ENCODE data around the gene LTO1.
"Not testable (repeated sequence)": the region's sequence is repeated elsewhere in the genome, so short reads cannot be mapped to it uniquely, and the experiment has no call there.

Gene LTO1

DNA sequence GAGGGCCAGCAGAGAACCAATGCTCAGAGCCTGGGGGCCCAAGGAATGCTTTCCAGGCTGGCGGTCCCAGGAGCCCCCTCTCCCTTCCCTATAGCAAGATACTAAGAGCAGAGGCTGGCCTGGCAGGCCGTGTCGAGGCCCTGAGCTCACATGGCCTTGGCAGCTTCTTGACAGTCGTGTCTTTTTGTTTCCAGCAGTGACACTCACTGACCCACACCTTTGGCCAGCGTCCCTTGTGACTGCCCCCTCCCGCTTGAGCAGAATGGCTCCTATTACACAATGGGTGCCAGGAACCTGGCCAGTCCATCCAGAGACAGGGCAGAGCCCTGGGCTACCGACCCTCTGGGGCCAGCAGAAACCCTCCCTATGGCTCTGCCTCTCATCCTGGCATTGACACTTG, 40.6 kb downstream of the LTO1 start:
- peaks cover 21 to 24% (median 23%) of the 10 kb centered on the region in 10 experiments for H3K4me1 ChIP-seq
- peaks cover 59 to 71% (median 67%) of the 10 kb centered on the region in 11 experiments for H3K27me3 ChIP-seq
- no peak overlapping the region for H3K9ac ChIP-seq
- H3K4me2 ChIP-seq, result no peak overlapping the region
- peaks cover 4 to 12% (median 9%) of the 10 kb centered on the region in 11 experiments; a peak in 17 of 22 replicates for H3K9me3 ChIP-seq (replicated peaks in 1 of 11)
- no peaks in the 10 kb centered on the region for H3K36me3 ChIP-seq
- H4K20me1 ChIP-seq, result peaks cover 0 to 54% (median 34%) of the 10 kb centered on the region in 11 experiments; a peak in 17 of 22 replicates
- TF ChIP-seq Cebpa-rat (IDR thresholded peaks at IDR 0.05), result no peak
- H3K27ac ChIP-seq, result no peak overlapping the region
- H3K4me3 ChIP-seq, result no peak overlapping the region

DNA sequence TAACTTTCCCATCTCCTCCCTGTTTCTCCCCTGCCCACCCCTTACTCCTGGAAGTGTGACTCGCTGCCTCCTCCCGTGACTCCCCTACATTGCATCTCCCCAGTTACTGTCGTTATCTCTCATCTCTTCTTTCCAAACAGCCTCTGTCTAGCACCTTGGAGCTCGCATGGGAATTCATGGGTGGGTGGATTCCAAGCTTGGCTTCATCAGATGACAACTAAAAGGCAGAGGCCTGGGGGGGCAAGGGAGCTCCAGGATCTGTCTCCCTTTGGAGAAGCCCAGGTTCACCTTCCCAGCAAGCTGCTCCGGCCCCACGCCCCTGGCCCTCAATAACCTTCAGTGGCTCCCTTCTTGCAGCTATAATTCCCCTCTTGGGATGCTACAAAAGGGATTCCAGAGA, 41.1 kb downstream of the LTO1 start:
- peaks cover 9 to 18% (median 13%) of the 10 kb centered on the region in 11 experiments; a peak in 17 of 22 replicates for H3K9me3 ChIP-seq (replicated peaks in 1 of 11)
- peaks cover 19 to 22% (median 21%) of the 10 kb centered on the region in 10 experiments for H3K4me1 ChIP-seq
- H3K36me3 ChIP-seq, result no peaks in the 10 kb centered on the region
- H3K4me2 ChIP-seq, result no peak overlapping the region
- peaks cover 54 to 66% (median 62%) of the 10 kb centered on the region in 11 experiments for H3K27me3 ChIP-seq
- H3K27ac ChIP-seq, result no peak overlapping the region
- H4K20me1 ChIP-seq, result peaks cover 0 to 52% (median 32%) of the 10 kb centered on the region in 11 experiments; a peak in 17 of 22 replicates
- no peak for TF ChIP-seq Cebpa-rat (IDR thresholded peaks at IDR 0.05)
- H3K4me3 ChIP-seq, result no peak overlapping the region
- no peak overlapping the region for H3K9ac ChIP-seq

DNA sequence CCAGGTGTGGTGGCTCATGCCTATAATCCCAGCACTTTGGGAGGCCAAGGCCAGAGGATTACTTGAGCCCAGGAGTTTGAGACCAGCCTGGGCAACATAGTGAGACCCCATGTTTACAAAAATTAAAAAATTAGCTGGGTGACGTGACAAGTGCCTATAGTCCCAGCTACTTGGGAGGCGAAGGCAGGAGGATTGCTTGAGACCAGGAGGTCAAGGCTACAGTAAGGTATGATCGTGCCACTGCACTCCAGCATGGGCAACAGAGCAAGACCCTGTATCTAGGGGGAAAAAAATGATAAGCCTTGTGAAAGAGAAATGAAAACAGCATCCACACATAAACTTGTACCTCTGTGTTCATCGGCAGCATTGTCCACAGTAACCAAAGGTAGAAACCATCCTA, 42.3 kb downstream of the LTO1 start:
- Histone ChIP-seq H3K27ac (no peak overlapping the region), H3K9ac (no peak overlapping the region), H3K4me3 (no peak overlapping the region), H3K27me3 (peaks cover 42 to 55% (median 50%) of the 10 kb centered on the region in 11 experiments), H3K9me3 (replicated peaks in 1 of 11) (peaks cover 10 to 20% (median 14%) of the 10 kb centered on the region in 11 experiments; a peak in 18 of 22 replicates), H3K4me2 (no peak overlapping the region), H4K20me1 (peaks cover 0 to 41% (median 21%) of the 10 kb centered on the region in 11 experiments; a peak in 17 of 22 replicates), H3K36me3 (no peaks in the 10 kb centered on the region), H3K4me1 (peaks cover 7 to 10% (median 9%) of the 10 kb centered on the region in 10 experiments)
- no peak for TF ChIP-seq Cebpa-rat (IDR thresholded peaks at IDR 0.05)

DNA sequence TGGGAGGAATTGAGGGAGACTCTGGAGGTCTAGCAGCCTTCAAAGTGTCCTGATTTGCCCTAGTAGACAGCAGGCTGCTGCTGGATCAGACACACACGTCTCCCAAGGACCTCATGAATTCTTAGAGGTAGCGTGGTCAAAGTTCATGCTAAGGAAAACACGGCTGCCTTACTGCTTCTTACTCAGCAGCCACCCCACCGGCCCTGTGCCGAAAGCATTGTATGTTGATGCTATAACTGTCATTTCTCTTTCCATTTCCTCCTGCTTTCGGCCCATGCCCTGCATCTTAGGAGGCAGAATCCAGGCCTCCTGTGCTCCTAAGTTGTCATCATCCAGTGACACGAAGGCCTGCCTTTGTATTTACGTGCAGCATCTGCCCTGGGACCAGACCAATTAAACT, 44.7 kb downstream of the LTO1 start:
- Histone ChIP-seq H3K4me1 (no peaks in the 10 kb centered on the region; a peak in 1 of 20 replicates), H3K27ac (no peak overlapping the region), H3K9me3 (replicated peaks in 1 of 11) (peaks cover 10 to 20% (median 14%) of the 10 kb centered on the region in 11 experiments; a peak in 18 of 22 replicates)

DNA sequence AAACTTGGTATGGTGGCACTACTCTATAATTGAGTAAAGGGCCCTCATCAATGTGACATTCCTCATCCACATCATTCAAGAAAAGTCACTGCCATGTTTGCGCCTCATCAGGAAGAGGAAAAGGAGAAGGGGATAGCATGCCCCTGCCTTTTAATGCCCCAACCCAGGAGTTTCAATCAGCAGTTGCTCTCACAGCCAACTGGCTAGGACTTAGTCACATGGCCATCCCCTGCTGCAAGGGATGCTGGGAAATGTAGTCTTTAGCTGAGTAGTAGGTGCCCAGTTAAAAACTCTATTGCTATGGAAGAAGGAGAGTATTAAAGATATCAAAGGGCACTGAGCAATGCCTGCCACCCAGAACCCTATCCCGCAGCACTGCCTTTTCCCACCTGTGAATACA, 45.1 kb downstream of the LTO1 start:
- H3K27ac ChIP-seq, result no peak overlapping the region
- TF ChIP-seq Cebpa-rat (IDR thresholded peaks at IDR 0.05), result no peak

More for the DNA sequence above, 44.7 kb downstream of the LTO1 start:
- H3K9ac ChIP-seq, result no peak overlapping the region
- TF ChIP-seq Cebpa-rat (IDR thresholded peaks at IDR 0.05), result no peak
- H3K4me3 ChIP-seq, result no peak overlapping the region
- H3K27me3 ChIP-seq, result peaks cover 18 to 30% (median 25%) of the 10 kb centered on the region in 11 experiments
- no peak overlapping the region for H3K4me2 ChIP-seq
- H3K36me3 ChIP-seq, result no peaks in the 10 kb centered on the region
- peaks cover 0 to 16% (median 0%) of the 10 kb centered on the region in 11 experiments; a peak in 6 of 22 replicates for H4K20me1 ChIP-seq

DNA sequence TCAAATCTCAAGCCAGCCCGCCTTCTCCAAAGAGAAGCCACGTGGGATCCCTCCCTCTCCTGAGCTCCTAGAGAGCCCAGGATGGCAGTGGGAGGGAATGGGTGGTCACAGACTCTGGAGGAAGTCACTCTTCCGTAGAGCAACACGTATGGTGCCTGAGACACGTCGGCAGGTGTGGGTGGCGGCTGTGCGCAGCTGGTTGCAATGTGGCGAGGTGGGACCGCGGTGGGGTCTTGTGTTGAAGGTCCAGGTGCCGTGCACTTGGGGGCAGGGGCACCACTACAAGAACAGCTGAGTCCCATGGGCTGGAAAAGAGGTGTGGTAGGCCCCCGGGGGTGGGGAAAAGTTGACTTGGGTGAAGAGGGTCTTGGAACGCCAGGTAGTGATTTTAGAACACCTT, 47.6 kb downstream of the LTO1 start:
- no peaks in the 10 kb centered on the region; a peak in 1 of 20 replicates for H3K4me1 ChIP-seq
- no peak overlapping the region for H3K9ac ChIP-seq
- H4K20me1 ChIP-seq, result no peaks in the 10 kb centered on the region
- H3K4me3 ChIP-seq, result no peak overlapping the region
- H3K4me2 ChIP-seq, result no peak overlapping the region
- 0 out of 22 replicates have a peak, but pooled peaks cover 0 to 4% (median 0%) of the 10 kb centered on the region in 11 experiments for H3K27me3 ChIP-seq
- peaks cover 10 to 20% (median 14%) of the 10 kb centered on the region in 11 experiments; a peak in 18 of 22 replicates for H3K9me3 ChIP-seq (replicated peaks in 1 of 11)
- no peak overlapping the region for H3K27ac ChIP-seq
- no peak for TF ChIP-seq Cebpa-rat (IDR thresholded peaks at IDR 0.05)
- no peaks in the 10 kb centered on the region for H3K36me3 ChIP-seq

More for the DNA sequence above, 45.1 kb downstream of the LTO1 start:
- Histone ChIP-seq H3K27me3 (peaks cover 14 to 26% (median 21%) of the 10 kb centered on the region in 11 experiments), H4K20me1 (peaks cover 0 to 12% (median 0%) of the 10 kb centered on the region in 11 experiments; a peak in 6 of 22 replicates), H3K4me3 (no peak overlapping the region), H3K9me3 (replicated peaks in 1 of 11) (peaks cover 10 to 20% (median 14%) of the 10 kb centered on the region in 11 experiments; a peak in 18 of 22 replicates), H3K4me2 (no peak overlapping the region), H3K4me1 (no peaks in the 10 kb centered on the region; a peak in 1 of 20 replicates), H3K9ac (no peak overlapping the region), H3K36me3 (no peaks in the 10 kb centered on the region)

DNA sequence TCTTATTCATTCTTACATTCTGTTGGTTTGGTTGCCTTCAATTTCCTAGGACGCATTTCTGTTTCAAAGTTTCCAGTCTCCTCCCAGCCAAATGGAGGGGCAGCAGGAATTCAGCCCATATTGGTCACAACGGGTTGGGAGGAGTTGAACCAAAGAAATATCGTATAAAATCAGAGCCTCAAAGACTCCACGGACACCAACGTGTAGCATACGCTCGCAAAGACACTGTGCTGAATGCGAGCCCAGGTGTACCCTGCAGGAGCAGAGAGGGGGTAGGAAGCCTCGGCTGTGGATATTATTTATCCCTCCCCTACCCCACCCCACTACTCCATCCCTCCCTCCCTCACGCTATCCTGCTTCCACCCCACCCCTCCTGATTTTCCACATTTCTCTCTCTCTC, 49.7 kb downstream of the LTO1 start:
- Histone ChIP-seq H3K9me3 (replicated peaks in 1 of 11) (peaks cover 10 to 16% (median 13%) of the 10 kb centered on the region in 11 experiments; a peak in 18 of 22 replicates), H3K27ac (no peak overlapping the region), H3K36me3 (no peaks in the 10 kb centered on the region), H3K9ac (no peak overlapping the region), H3K4me1 (no peaks in the 10 kb centered on the region; a peak in 1 of 20 replicates), H4K20me1 (no peaks in the 10 kb centered on the region), H3K4me3 (no peak overlapping the region), H3K4me2 (no peak overlapping the region), H3K27me3 (no peaks in the 10 kb centered on the region)
- TF ChIP-seq Cebpa-rat (IDR thresholded peaks at IDR 0.05), result no peak

DNA sequence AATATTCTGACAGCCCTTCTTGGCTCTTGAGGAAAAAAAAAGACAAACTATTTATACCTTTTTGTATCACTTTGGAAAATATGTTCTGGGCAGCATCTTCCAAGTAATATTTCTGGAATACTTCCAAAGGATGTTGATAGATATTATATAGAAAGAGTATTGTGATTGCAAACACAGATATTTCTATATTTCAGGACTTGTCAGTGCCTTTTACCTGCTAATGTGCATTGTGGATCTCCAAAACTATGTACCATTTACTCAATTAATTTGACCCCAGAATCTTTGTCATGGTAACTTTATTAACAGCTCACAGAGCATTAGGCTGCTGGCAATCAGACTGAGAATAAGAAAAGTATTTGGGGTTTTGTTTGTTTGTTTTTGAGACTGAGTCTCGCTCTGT, 50.9 kb downstream of the LTO1 start:
- Histone ChIP-seq H3K36me3 (no peaks in the 10 kb centered on the region), H3K4me1 (no peaks in the 10 kb centered on the region; a peak in 1 of 20 replicates), H3K9ac (no peak overlapping the region), H3K4me3 (no peak overlapping the region), H3K4me2 (no peak overlapping the region), H3K27ac (no peak overlapping the region), H3K9me3 (replicated peaks in 1 of 11) (peaks cover 0 to 7% (median 3%) of the 10 kb centered on the region in 11 experiments; a peak in 5 of 22 replicates), H4K20me1 (no peaks in the 10 kb centered on the region), H3K27me3 (no peaks in the 10 kb centered on the region)
- no peak for TF ChIP-seq Cebpa-rat (IDR thresholded peaks at IDR 0.05)

DNA sequence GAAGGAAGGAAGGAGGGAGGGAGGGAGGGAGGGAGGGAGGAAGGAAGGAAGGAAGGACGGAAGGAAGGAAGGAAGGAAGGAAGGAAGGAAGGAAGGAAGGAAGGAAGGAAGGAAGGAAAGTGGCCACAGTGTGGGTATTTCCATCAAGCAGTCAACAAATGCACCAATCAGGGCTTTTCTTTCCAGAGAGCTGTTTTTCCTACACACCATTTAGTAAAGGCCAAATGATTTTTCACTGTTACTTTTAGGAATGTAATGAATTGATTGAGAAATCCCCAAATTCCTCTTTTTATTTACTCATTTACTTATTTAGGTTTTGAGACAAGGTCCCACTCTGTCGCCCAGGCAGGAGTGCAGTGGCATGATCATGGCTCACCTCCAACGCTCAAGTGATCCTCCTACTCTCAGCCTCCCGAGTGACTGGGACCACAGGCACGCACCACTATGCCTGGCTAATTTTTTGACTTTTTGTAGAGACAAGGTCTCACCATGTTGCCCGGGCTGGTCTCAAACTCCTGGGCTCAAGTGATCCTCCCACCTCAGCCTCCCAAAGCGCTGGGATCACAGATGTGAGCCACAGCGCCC, 53.0 kb downstream of the LTO1 start:
- H3K9ac ChIP-seq; H3K4me1 ChIP-seq; H3K36me3 ChIP-seq; H3K9me3 ChIP-seq (replicated peaks in 1 of 11); H3K4me3 ChIP-seq; H3K27ac ChIP-seq; H3K27me3 ChIP-seq; H4K20me1 ChIP-seq; H3K4me2 ChIP-seq: not testable (repeated sequence)

Data from BLaER1 treated with 17β-estradiol and CSF1 and Interleukin-3, amounts not matched to agents 10 nM and 100 nM (cell line).